Camera-type eye (tissue), 1 donor: ENCODE measurements around the gene PLEKHG2. TPM values are rescaled to one million over a fixed set of nuclear protein-coding genes. Genes with fewer than 3 reads are reported as not detected.

Experiments used
- total RNA-seq: library from RNA; depleted of rRNA; stranded (reverse); fragments of >200 nt; gene quantifications from one replicate; pipeline ENCODE4 v1.2.3, GENCODE V29; 2014

Gene PLEKHG2
- total RNA-seq = 34.6 TPM

GRCh38 chr19:39412100-39412866 is at the start of gene PLEKHG2:
Gene PLEKHG2 (plus strand): TSS chr19:39412669. CDS start chr19:39414087, 1,418 bp downstream.

DNA sequence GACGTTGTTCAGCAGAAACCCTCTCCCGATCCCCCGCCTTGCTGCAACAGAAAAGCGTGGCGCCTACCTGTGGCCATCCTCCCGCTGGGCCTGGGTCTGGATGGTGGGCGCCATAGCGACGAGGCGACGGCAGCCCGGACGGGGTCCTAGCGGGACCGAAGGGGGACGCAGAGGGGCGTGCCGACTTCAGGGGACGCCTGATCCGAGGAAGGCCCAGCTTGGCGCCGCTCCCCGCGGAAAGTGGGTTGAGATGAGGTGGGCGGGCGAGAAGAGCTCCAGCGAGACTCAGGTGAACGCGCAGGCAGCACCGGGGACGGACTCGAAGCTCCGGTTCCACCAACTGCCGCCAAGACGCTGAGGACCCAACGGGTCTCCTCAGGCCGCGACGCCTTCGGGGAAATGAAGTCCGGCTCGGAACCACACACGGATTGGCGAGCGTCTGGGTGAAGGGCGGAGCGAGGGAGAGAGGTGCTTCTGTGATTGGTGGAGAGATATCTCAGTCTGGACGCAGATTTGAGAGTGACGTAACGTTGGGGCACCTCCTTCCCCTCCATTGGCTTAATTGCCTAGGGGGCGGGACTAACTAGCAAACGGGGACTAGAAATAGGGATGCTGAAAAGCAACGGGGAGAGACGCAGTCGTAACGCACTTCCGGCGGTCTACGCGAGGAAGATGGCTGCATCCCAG is 21.6 kb upstream of the PLEKHG2 start, which contains the start of the genes MED29 and PAF1:
TSS of gene MED29 (plus strand) at position 628 of the 687 bp plus-strand sequence. CDS start at position 673, 45 bp downstream.
TSS of gene PAF1 (minus strand) at position 356 of the 687 bp plus-strand sequence. CDS start at position 114, 242 bp downstream.

GRCh38 chr19:39406656-39407409 is 5.6 kb upstream of the PLEKHG2 start, which contains the start of gene ZFP36:
Gene ZFP36 (plus strand): TSS chr19:39406847. CDS start chr19:39406905, 58 bp downstream.

DNA sequence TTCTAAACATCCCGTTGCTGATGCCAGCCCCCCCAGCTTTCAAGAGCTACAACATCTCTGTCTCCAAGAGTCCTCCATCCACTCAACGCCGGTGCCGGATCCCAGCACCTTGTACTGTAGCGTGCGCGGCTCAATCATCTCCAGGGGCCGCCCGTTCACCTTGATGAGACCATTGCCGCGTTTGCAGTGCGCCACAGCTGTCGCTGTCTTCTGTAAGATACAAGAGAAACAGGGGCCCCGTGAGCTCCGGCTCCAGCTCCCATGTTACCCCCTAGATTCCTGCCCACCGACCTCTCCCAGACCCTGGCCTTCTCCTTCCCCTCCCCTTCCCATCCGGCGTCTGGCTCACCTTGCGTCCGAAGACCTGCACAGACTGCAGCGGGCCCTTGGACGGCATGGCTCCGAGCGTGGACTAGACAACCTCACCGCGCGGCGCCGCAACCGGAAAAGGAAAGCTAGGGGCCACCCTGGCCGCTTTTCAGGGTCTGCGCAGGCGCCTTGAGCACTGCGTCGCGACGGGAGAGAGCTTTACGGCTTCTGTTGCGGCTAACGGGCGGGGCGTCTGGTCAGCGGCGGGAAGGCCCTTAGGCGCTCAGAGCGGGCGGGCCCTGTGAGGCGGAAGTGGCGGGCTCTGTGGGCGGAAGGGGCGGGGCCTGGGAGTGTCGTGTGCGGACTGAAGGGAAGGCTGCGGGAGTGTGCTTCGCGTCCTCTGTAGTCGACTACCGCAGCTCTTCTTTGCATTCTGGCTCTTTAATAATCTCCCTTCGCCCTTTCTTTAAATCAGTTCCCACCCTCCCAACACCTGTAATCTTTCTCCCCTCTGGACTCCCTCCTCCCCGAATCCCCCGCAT is 23.3 kb downstream of the PLEKHG2 start, which contains the start of gene RPS16:
TSS of gene RPS16 (minus strand) at position 451 of the 851 bp plus-strand sequence. CDS start at position 397, 54 bp downstream.

GRCh38 chr19:39445196-39446111 is 33.0 kb downstream of the PLEKHG2 start, which contains the start of gene SUPT5H:
Gene SUPT5H (plus strand): TSS chr19:39445582. CDS start chr19:39445891, 309 bp downstream.

Other genes with a start within 250 kb of the PLEKHG2 start
- gene NCCRP1, start 215.7 kb upstream of the PLEKHG2 start, total RNA-seq = 20.0 TPM
- not detected for gene SYCN, start 208.4 kb upstream of the PLEKHG2 start, total RNA-seq
- gene IFNL3, start 167.7 kb upstream of the PLEKHG2 start, total RNA-seq = not detected
- gene IFNL4, start 163.8 kb upstream of the PLEKHG2 start, total RNA-seq = not detected
- not detected for gene IFNL2, start 144.3 kb upstream of the PLEKHG2 start, total RNA-seq
- gene IFNL1, start 116.3 kb upstream of the PLEKHG2 start, total RNA-seq = not detected
- gene LRFN1, start 91.8 kb upstream of the PLEKHG2 start, total RNA-seq = 20.6 TPM
- 7.3 TPM for gene GMFG, start 76.6 kb upstream of the PLEKHG2 start, total RNA-seq
- gene SAMD4B, start 70.2 kb upstream of the PLEKHG2 start, total RNA-seq = 81.2 TPM
- gene PAF1, start 21.6 kb upstream of the PLEKHG2 start, total RNA-seq = 34.6 TPM
- 19.4 TPM for gene MED29, start 21.3 kb upstream of the PLEKHG2 start, total RNA-seq
- 23.1 TPM for gene ZFP36, start 5.8 kb upstream of the PLEKHG2 start, total RNA-seq
- gene RPS16, start 23.3 kb downstream of the PLEKHG2 start, total RNA-seq = 77.1 TPM
- gene SUPT5H, start 32.9 kb downstream of the PLEKHG2 start, total RNA-seq = 76.5 TPM
- gene TIMM50, start 68.2 kb downstream of the PLEKHG2 start, total RNA-seq = 46.6 TPM
- 9.5 TPM for gene DLL3, start 86.3 kb downstream of the PLEKHG2 start, total RNA-seq
- 1.7 TPM for gene SELENOV, start 102.5 kb downstream of the PLEKHG2 start, total RNA-seq
- gene EID2B, start 120.2 kb downstream of the PLEKHG2 start, total RNA-seq = 14.8 TPM
- gene EID2, start 127.5 kb downstream of the PLEKHG2 start, total RNA-seq = 14.2 TPM
- not detected for gene LGALS13, start 189.9 kb downstream of the PLEKHG2 start, total RNA-seq
- gene LGALS16, start 243.2 kb downstream of the PLEKHG2 start, total RNA-seq = not detected